IMR-90 (cell line): ENCODE results near the gene TAF8. TPM values are rescaled to one million over a fixed set of nuclear protein-coding genes. Genes with fewer than 3 reads are reported as not detected.

Source experiments
- ATAC-seq: fragments of 200-7000 bp; cut with Tn5 transposase; 2 replicates; pipeline ENCODE4 v1.9.1; 2020; ENCODE audit warnings: low read depth, mild to moderate bottlenecking, moderate library complexity
- BruUV-seq: library from RNA; stranded (reverse); fragments of 400-500 nt; replicated peaks from 2 replicates; lab custom pipeline; 2021; lab: Mats Ljungman, UMichigan
- CTCF ChIA-PET: fragments of 300-600 bp; formaldehyde crosslinking; extraction: SDS; loops from one replicate; lab custom pipeline; 2021; ENCODE audit warnings: antibody characterized with exemption; lab: Yijun Ruan, JAX
- POLR2A ChIA-PET: fragments of 300-600 bp; sonication (Branson Sonifier 250); formaldehyde crosslinking; loops from one replicate; lab custom pipeline; 2022; ENCODE audit warnings: antibody characterized with exemption; ENCODE audit not compliant: unreplicated experiment; lab: Charles Lee
- DNase-seq: peaks from one replicate; pipeline ENCODE4 v3.0.0; 2013
- H2AFZ ChIP-seq: replicated peaks from 2 replicates; pipeline ENCODE3; 2013; ENCODE audit warnings: low read length, mild to moderate bottlenecking; ENCODE audit not compliant: poor library complexity
- H2AK5ac ChIP-seq: 2 replicates; pipeline ENCODE4 v1.6.1; 2013; ENCODE audit warnings: low read depth, low read length, inconsistent platforms
- H2AK9ac ChIP-seq: replicated peaks from 2 replicates; pipeline ENCODE3; 2013; ENCODE audit warnings: mild to moderate bottlenecking, low read depth, low read length, moderate library complexity; ENCODE audit not compliant: poor library complexity
- H2BK120ac ChIP-seq: 2 replicates; pipeline ENCODE4 v1.6.1; 2013; ENCODE audit warnings: low read depth, low read length, inconsistent platforms
- H2BK15ac ChIP-seq: 3 replicates; pipeline ENCODE4 v1.6.1; 2013; ENCODE audit warnings: low read depth, low read length, inconsistent platforms
- H2BK20ac ChIP-seq: 2 replicates; pipeline ENCODE4 v1.6.1; 2013; ENCODE audit warnings: low read depth, mild to moderate bottlenecking, inconsistent platforms, low read length, moderate library complexity
- H2BK5ac ChIP-seq: 2 replicates; pipeline ENCODE4 v1.6.1; 2013; ENCODE audit warnings: mild to moderate bottlenecking, low read depth, low read length, inconsistent platforms; ENCODE audit not compliant: poor library complexity, severe bottlenecking
- H3K14ac ChIP-seq: replicated peaks from 2 replicates; pipeline ENCODE4 v1.6.1; 2013; ENCODE audit warnings: low read depth, low read length, inconsistent platforms
- H3K18ac ChIP-seq: 2 replicates; pipeline ENCODE4 v1.6.1; 2013; ENCODE audit warnings: low read depth, low read length, control low read depth
- H3K23ac ChIP-seq: 2 replicates; pipeline ENCODE4 v1.6.1; 2013; ENCODE audit warnings: low read depth, low read length, inconsistent platforms
- H3K27ac ChIP-seq: 2 replicates; pipeline ENCODE4 v1.5.1; 2013; ENCODE audit warnings: mild to moderate bottlenecking, control low read depth, low read length; ENCODE audit not compliant: insufficient read depth
- H3K27me3 ChIP-seq: 2 replicates; pipeline ENCODE4 v1.6.1; 2013; ENCODE audit warnings: low read length; ENCODE audit not compliant: control insufficient read depth, insufficient read depth
- H3K36me3 ChIP-seq: 2 replicates; pipeline ENCODE4 v1.6.1; 2013; ENCODE audit warnings: low read length, mixed read lengths; ENCODE audit not compliant: control insufficient read depth, insufficient read depth
- H3K4ac ChIP-seq: 2 replicates; pipeline ENCODE4 v1.6.1; 2013; ENCODE audit warnings: low read depth, low read length, inconsistent platforms
- H3K4me1 ChIP-seq: 2 replicates; pipeline ENCODE4 v1.6.1; 2013; ENCODE audit warnings: low read length, mixed read lengths; ENCODE audit not compliant: control insufficient read depth, insufficient read depth
- H3K4me2 ChIP-seq: 2 replicates; pipeline ENCODE4 v1.6.1; 2013; ENCODE audit warnings: low read depth, mild to moderate bottlenecking, control low read depth, low read length, moderate library complexity
- H3K4me3 ChIP-seq: 2 replicates; pipeline ENCODE4 v1.5.1; 2013; ENCODE audit warnings: low read depth, mild to moderate bottlenecking, control low read depth, low read length, moderate library complexity; ENCODE audit not compliant: insufficient read depth
- H3K56ac ChIP-seq: 2 replicates; pipeline ENCODE4 v1.6.1; 2013; ENCODE audit warnings: low read length, inconsistent platforms; ENCODE audit not compliant: insufficient read depth; ENCODE audit errors: extremely low read depth
- H3K79me1 ChIP-seq, 2 experiments: 2 replicates each; pipeline ENCODE4 v1.6.1; 2013; ENCODE audit warnings: low read length in 2 of 2, inconsistent platforms in 1 of 2, low read depth in 1 of 2
- H3K9ac ChIP-seq: 2 replicates; pipeline ENCODE4 v1.6.1; 2013; ENCODE audit warnings: low read depth, low read length, control low read depth
- H3K9me1 ChIP-seq: 2 replicates; pipeline ENCODE4 v1.6.1; 2013; ENCODE audit warnings: low read length, inconsistent platforms; ENCODE audit not compliant: insufficient read depth
- H3K9me3 ChIP-seq: 2 replicates; pipeline ENCODE4 v1.6.1; 2013; ENCODE audit warnings: low read length; ENCODE audit not compliant: control insufficient read depth, insufficient read depth
- H4K20me1 ChIP-seq: 2 replicates; pipeline ENCODE4 v1.6.1; 2013; ENCODE audit warnings: low read length, inconsistent platforms; ENCODE audit not compliant: insufficient read depth
- H4K5ac ChIP-seq: 2 replicates; pipeline ENCODE4 v1.6.1; 2013; ENCODE audit warnings: mild to moderate bottlenecking, low read depth, low read length, control low read depth
- H4K8ac ChIP-seq, 2 experiments: 2 replicates each; pipeline ENCODE4 v1.6.1; 2013; ENCODE audit warnings: low read depth in 2 of 2, low read length in 2 of 2, control low read depth in 1 of 2, inconsistent platforms in 1 of 2
- H4K91ac ChIP-seq: 2 replicates; pipeline ENCODE4 v1.6.1; 2013; ENCODE audit warnings: low read depth, low read length, inconsistent platforms; ENCODE audit not compliant: insufficient read depth
- BHLHE40 ChIP-seq: fragments of 150-350 bp; IDR thresholded peaks from 2 replicates; pipeline ENCODE4 v1.6.1; 2016; ENCODE audit warnings: mild to moderate bottlenecking, low read depth, low read length
- CEBPB ChIP-seq: IDR thresholded peaks from 2 replicates; pipeline ENCODE4 v1.6.1; 2012; ENCODE audit warnings: low read depth, low read length, improper control_type of control experiment
- CHD1 ChIP-seq: IDR thresholded peaks from 2 replicates; pipeline ENCODE4 v1.6.1; 2012; ENCODE audit warnings: low read depth, low read length, improper control_type of control experiment
- FOS ChIP-seq: fragments of 150-350 bp; IDR thresholded peaks from 2 replicates; pipeline ENCODE4 v1.6.1; 2016; ENCODE audit warnings: low read depth, low read length
- MAFK ChIP-seq: IDR thresholded peaks from 2 replicates; pipeline ENCODE4 v1.6.1; 2012; ENCODE audit warnings: low read depth, low read length, improper control_type of control experiment
- MAZ ChIP-seq: IDR thresholded peaks from 2 replicates; pipeline ENCODE4 v1.6.1; 2012; ENCODE audit warnings: low read depth, mild to moderate bottlenecking, low read length, improper control_type of control experiment, moderate library complexity, borderline replicate concordance
- MXI1 ChIP-seq: IDR thresholded peaks from 2 replicates; pipeline ENCODE4 v1.6.1; 2012; ENCODE audit warnings: low read depth, mild to moderate bottlenecking, low read length, moderate library complexity, borderline replicate concordance
- NFE2L2 ChIP-seq: fragments of 150-350 bp; IDR thresholded peaks from 2 replicates; pipeline ENCODE4 v1.6.1; 2016; ENCODE audit warnings: low read depth, mild to moderate bottlenecking, low read length
- POLR2A ChIP-seq: IDR thresholded peaks from 2 replicates; pipeline ENCODE4 v1.6.1; 2012; ENCODE audit warnings: mild to moderate bottlenecking, low read depth, low read length
- RAD21 ChIP-seq: IDR thresholded peaks from 2 replicates; pipeline ENCODE4 v1.6.1; 2012; ENCODE audit warnings: low read length, improper control_type of control experiment
- RCOR1 ChIP-seq: IDR thresholded peaks from 2 replicates; pipeline ENCODE4 v1.6.1; 2012; ENCODE audit warnings: mild to moderate bottlenecking, low read length, improper control_type of control experiment; ENCODE audit not compliant: insufficient replicate concordance
- RFX5 ChIP-seq: IDR thresholded peaks from 2 replicates; pipeline ENCODE4 v1.8.0; 2012; ENCODE audit warnings: low read depth, mild to moderate bottlenecking, low read length, moderate library complexity
- SMC3 ChIP-seq: fragments of 150-350 bp; IDR thresholded peaks from 2 replicates; pipeline ENCODE4 v1.6.1; 2016; ENCODE audit warnings: low read depth, mild to moderate bottlenecking, antibody characterized with exemption, low read length, moderate library complexity
- WGBS, 2 experiments: methylation state at CpG; one replicate each; pipeline versions ENCODE4 v1.1.5 to v1.1.7; 2013; ENCODE audit warnings: missing lambda C conversion rate in 2 of 2; ENCODE audit not compliant: insufficient read length in 1 of 2; ENCODE audit errors: extremely low coverage in 2 of 2; 5-methylcytosine and 5-hydroxymethylcytosine counted together
- dilution Hi-C: fragments of 300-500 bp; cut with HindIII; formaldehyde crosslinking; loops from one replicate; pipeline ENCODE4 v1.14.3; 2018; ENCODE audit warnings: low sequenced_read_pairs; ENCODE audit not compliant: unreplicated experiment
- in situ Hi-C: fragments of 300-500 bp; cut with MboI; formaldehyde crosslinking; loops from 3 replicates; pipeline ENCODE4 v1.14.3; 2019; ENCODE audit warnings: low sequenced_read_pairs, inconsistent platforms, mixed read lengths
- intact Hi-C: fragments of 100-400 bp; cut with micrococcal nuclease; formaldehyde crosslinking; loops from 2 replicates; pipeline ENCODE4 v1.10.0; 2022
- polyA plus RNA-seq, 3 experiments: library from polyadenylated mRNA; depleted of rRNA; stranded (reverse); fragments of >200 nt; gene quantifications; 2 replicates each; pipeline ENCODE4 v1.2.3, GENCODE V29; 2012; ENCODE audit warnings: low replicate concordance in 1 of 3
- total RNA-seq: library from RNA; depleted of rRNA; stranded (reverse); fragments of >200 nt; gene quantifications from 2 replicates; pipeline ENCODE4 v1.2.3, GENCODE V29; 2012
- TF ChIP-seq, protein P1 (sequence below): conservative IDR thresholded peaks from 2 replicates; pipeline ENCODE4 v1.5.1; 2012; ENCODE audit warnings: mild to moderate bottlenecking, low read depth, low read length, improper control_type of control experiment
- TF ChIP-seq, protein P2 (sequence below): fragments of 150-350 bp; IDR thresholded peaks from 2 replicates; pipeline ENCODE4 v1.6.1; 2017; ENCODE audit warnings: mild to moderate bottlenecking, antibody characterized with exemption, low read length, low read depth
- TF ChIP-seq, protein P3 (sequence below): fragments of 150-350 bp; IDR thresholded peaks from 2 replicates; pipeline ENCODE4 v1.6.1; 2016; ENCODE audit warnings: low read depth, mild to moderate bottlenecking, low read length, moderate library complexity, borderline replicate concordance

The TAF8 gene
- total and polyA plus RNA-seq, 2 of the 4 experiments (the other 2 are of a cell fraction) = 14.3 to 22.8 TPM

- Histone ChIP-seq H2BK15ac (no peak overlapping the region), H3K9ac (no peak overlapping the region), H3K4me2 (no peak overlapping the region), H4K5ac (no peak overlapping the region), H2AK5ac (no peak overlapping the region), H3K79me1 (no peaks in the 10 kb centered on the region), H2BK20ac (no peak overlapping the region), H4K91ac (no peak overlapping the region), H3K4me3 (no peak overlapping the region), H2BK5ac (no peak overlapping the region), H3K56ac (no peak overlapping the region), H2AK9ac (no peak overlapping the region), H3K27ac (no peak overlapping the region), H3K36me3 (no peaks in the 10 kb centered on the region), H3K9me3 (no peaks in the 10 kb centered on the region), H3K27me3 (no peaks in the 10 kb centered on the region), H3K4me1 (peaks cover 6% of the 10 kb centered on the region), H3K4ac (no peak overlapping the region), H3K14ac (peak overlapping the region; percentile 30; the same call in 1 of the 2 replicates), H3K23ac (0 out of 2 replicates have a peak overlapping the region, but pooled peaks have one; percentile 15), H2AFZ (peak overlapping the region; percentile 64), H2BK120ac (no peak overlapping the region; the same call in 1 of the 2 replicates), H4K20me1 (no peaks in the 10 kb centered on the region), H4K8ac (no peak overlapping the region), H3K9me1 (no peaks in the 10 kb centered on the region), H3K18ac (no peak overlapping the region)
- in situ Hi-C loops (no loop called here), dilution Hi-C loops (no loop called here), intact Hi-C loops (no loop called here)
- ChIA-PET CTCF (no interaction called here), POLR2A (no interaction called here)
- BruUV-seq = no TSS peak
- ATAC-seq = 0 out of 2 replicates have a peak, but pooled peaks have one; percentile 22
- no CpG with 5 or more reads among the region's 11 CpGs for WGBS, 2 experiments
- no peak for DNase-seq
- TF ChIP-seq CEBPB (no peak), MXI1 (no peak), FOS (no peak), MAZ (no peak), POLR2A (no peak), MAFK (no peak), RAD21 (no peak), RCOR1 (no peak), NFE2L2 (no peak), SMC3 (no peak), RFX5 (no peak), BHLHE40 (no peak), CHD1 (no peak)
- TF ChIP-seq, protein P1, sequence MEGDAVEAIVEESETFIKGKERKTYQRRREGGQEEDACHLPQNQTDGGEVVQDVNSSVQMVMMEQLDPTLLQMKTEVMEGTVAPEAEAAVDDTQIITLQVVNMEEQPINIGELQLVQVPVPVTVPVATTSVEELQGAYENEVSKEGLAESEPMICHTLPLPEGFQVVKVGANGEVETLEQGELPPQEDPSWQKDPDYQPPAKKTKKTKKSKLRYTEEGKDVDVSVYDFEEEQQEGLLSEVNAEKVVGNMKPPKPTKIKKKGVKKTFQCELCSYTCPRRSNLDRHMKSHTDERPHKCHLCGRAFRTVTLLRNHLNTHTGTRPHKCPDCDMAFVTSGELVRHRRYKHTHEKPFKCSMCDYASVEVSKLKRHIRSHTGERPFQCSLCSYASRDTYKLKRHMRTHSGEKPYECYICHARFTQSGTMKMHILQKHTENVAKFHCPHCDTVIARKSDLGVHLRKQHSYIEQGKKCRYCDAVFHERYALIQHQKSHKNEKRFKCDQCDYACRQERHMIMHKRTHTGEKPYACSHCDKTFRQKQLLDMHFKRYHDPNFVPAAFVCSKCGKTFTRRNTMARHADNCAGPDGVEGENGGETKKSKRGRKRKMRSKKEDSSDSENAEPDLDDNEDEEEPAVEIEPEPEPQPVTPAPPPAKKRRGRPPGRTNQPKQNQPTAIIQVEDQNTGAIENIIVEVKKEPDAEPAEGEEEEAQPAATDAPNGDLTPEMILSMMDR = no peak
- TF ChIP-seq, protein P2, sequence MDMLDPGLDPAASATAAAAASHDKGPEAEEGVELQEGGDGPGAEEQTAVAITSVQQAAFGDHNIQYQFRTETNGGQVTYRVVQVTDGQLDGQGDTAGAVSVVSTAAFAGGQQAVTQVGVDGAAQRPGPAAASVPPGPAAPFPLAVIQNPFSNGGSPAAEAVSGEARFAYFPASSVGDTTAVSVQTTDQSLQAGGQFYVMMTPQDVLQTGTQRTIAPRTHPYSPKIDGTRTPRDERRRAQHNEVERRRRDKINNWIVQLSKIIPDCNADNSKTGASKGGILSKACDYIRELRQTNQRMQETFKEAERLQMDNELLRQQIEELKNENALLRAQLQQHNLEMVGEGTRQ = no peak
- TF ChIP-seq, protein P3, sequence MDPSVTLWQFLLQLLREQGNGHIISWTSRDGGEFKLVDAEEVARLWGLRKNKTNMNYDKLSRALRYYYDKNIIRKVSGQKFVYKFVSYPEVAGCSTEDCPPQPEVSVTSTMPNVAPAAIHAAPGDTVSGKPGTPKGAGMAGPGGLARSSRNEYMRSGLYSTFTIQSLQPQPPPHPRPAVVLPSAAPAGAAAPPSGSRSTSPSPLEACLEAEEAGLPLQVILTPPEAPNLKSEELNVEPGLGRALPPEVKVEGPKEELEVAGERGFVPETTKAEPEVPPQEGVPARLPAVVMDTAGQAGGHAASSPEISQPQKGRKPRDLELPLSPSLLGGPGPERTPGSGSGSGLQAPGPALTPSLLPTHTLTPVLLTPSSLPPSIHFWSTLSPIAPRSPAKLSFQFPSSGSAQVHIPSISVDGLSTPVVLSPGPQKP = no peak
These were observed 40.0 kb upstream of the TAF8 start for GRCh38 chr6:42010185-42010891.
